HG03460 (cell line): Measurements from ENCODE around the gene CLINT1.
A peak's percentile ranks its signal among the peaks of the same experiment; 100 is the strongest.
"Not testable (repeated sequence)": the region's sequence is repeated elsewhere in the genome, so short reads cannot be mapped to it uniquely, and the experiment has no call there.

Source experiments
- ATAC-seq: cut with Tn5 transposase; IDR thresholded peaks from one replicate; pipeline ENCODE4 v1.9.1; 2021; ENCODE audit not compliant: unreplicated experiment

Gene CLINT1

GRCh38 chr5:157858527-157859226 is at the start of gene CLINT1:
TSS of gene CLINT1 (minus strand) at chr5:157859145. CDS start at chr5:157858970, 175 bp downstream.
- peak; percentile 42 for ATAC-seq

- ATAC-seq: no peak
These were observed 49.5 kb upstream of the CLINT1 start for GRCh38 chr5:157908459-157908858.

GRCh38 chr5:157907479-157907878 is 48.5 kb upstream of the CLINT1 start:
- ATAC-seq: no peak

GRCh38 chr5:157903117-157903450 is 44.1 kb upstream of the CLINT1 start:
- no peak for ATAC-seq

GRCh38 chr5:157902449-157903116 is 43.6 kb upstream of the CLINT1 start:
- no peak for ATAC-seq

- ATAC-seq: no peak
These were observed 41.7 kb upstream of the CLINT1 start for GRCh38 chr5:157900644-157901043.

- no peak for ATAC-seq
These were observed 34.7 kb upstream of the CLINT1 start for GRCh38 chr5:157893611-157894010.

GRCh38 chr5:157892974-157893373 is 34.0 kb upstream of the CLINT1 start:
- ATAC-seq: no peak

- ATAC-seq: no peak
These were observed 32.1 kb upstream of the CLINT1 start for GRCh38 chr5:157890836-157891597.

GRCh38 chr5:157888814-157889532 is 30.0 kb upstream of the CLINT1 start:
- ATAC-seq: no peak

- ATAC-seq: no peak
These were observed 27.9 kb upstream of the CLINT1 start for GRCh38 chr5:157886796-157887380.

GRCh38 chr5:157885051-157885450 is 26.1 kb upstream of the CLINT1 start:
- ATAC-seq: not testable (repeated sequence)

GRCh38 chr5:157881498-157881897 is 22.6 kb upstream of the CLINT1 start:
- ATAC-seq: not testable (repeated sequence)

- no peak for ATAC-seq
These were observed 18.9 kb upstream of the CLINT1 start for GRCh38 chr5:157877821-157878220.

GRCh38 chr5:157874861-157875260 is 15.9 kb upstream of the CLINT1 start:
- no peak for ATAC-seq

GRCh38 chr5:157870837-157871834 is 12.2 kb upstream of the CLINT1 start:
- no peak for ATAC-seq

- ATAC-seq: no peak
These were observed 8.9 kb upstream of the CLINT1 start for GRCh38 chr5:157867751-157868387.

GRCh38 chr5:157866536-157866935 is 7.6 kb upstream of the CLINT1 start:
- no peak for ATAC-seq

- ATAC-seq: no peak
These were observed 6.8 kb upstream of the CLINT1 start for GRCh38 chr5:157865781-157866180.
